Measurements from ENCODE around the gene LAMA5.

GRCh38 chr20:62337558-62338293, 29.4 kb downstream of the LAMA5 start:
- TF ChIP-seq CTCF (IDR thresholded peaks at IDR 0.05; ENCODE audit: poor library complexity): no peak
- no peak for TF ChIP-seq EZH2 (IDR thresholded peaks at IDR 0.05; ENCODE audit: borderline replicate concordance)
